GM12878 (cell line): ENCODE results near the gene CAST. TPM values are rescaled to one million over a fixed set of nuclear protein-coding genes. Genes with fewer than 3 reads are reported as not detected.
A peak's percentile ranks its signal among the peaks of the same experiment; 100 is the strongest.

Experiments used
- ATAC-seq: fragments of 200-7000 bp; cut with Tn5 transposase; 3 replicates; pipeline ENCODE4 v1.9.1; 2020; ENCODE audit warnings: mild to moderate bottlenecking, moderate library complexity
- BruUV-seq: library from RNA; stranded (reverse); fragments of 400-500 nt; replicated peaks from 2 replicates; lab custom pipeline; 2021; lab: Mats Ljungman, UMichigan
- CTCF ChIA-PET: fragments of 300-600 bp; sonication (Branson Sonifier 250); formaldehyde crosslinking; extraction: SDS; loops from one replicate; lab custom pipeline; 2021; ENCODE audit warnings: inconsistent platforms; lab: Yijun Ruan, JAX
- POLR2A ChIA-PET: fragments of 350-600 bp; formaldehyde crosslinking; extraction: SDS; loops from one replicate; lab custom pipeline; 2021; ENCODE audit warnings: inconsistent platforms; lab: Charles Lee
- RAD21 ChIA-PET: fragments of 300-600 bp; sonication (Branson Sonifier 250); formaldehyde crosslinking; loops from one replicate; lab custom pipeline; 2023; ENCODE audit warnings: antibody characterized with exemption; ENCODE audit not compliant: unreplicated experiment; lab: Charles Lee
- SMC1A ChIA-PET: fragments of 300-600 bp; sonication (Branson Sonifier 250); formaldehyde crosslinking; loops from one replicate; lab custom pipeline; 2023; ENCODE audit not compliant: unreplicated experiment, uncharacterized antibody; lab: Charles Lee
- DNase-seq: peaks from one replicate; pipeline ENCODE4 v3.0.0-alpha.2; 2011; ENCODE audit warnings: low read depth, low spot score
- FAIRE-seq: peaks from 3 replicates; lab custom pipeline; 2011; peaks lifted over from hg19 to GRCh38; lab: Jason Lieb, UNC
- H2AFZ ChIP-seq: 2 replicates; pipeline ENCODE4 v1.6.0; 2011; ENCODE audit warnings: low read depth, low read length, control low read depth; ENCODE audit not compliant: control insufficient read depth
- H3K27ac ChIP-seq: 2 replicates; pipeline ENCODE4 v1.5.1; 2011; ENCODE audit warnings: control low read depth; ENCODE audit not compliant: control insufficient read depth, insufficient read depth
- H3K27me3 ChIP-seq, 2 experiments: replicated peaks in 1 of 2; 2 replicates each; pipeline versions ENCODE4 v1.6.0 to v1.6.1; 2011; ENCODE audit warnings: low read length in 1 of 2; ENCODE audit not compliant: control insufficient read depth in 2 of 2, insufficient read depth in 2 of 2
- H3K36me3 ChIP-seq, 2 experiments: 2 replicates each; pipeline ENCODE4 v1.5.1; 2011; ENCODE audit warnings: low read length in 1 of 2; ENCODE audit not compliant: control insufficient read depth in 2 of 2, insufficient read depth in 2 of 2
- H3K4me1 ChIP-seq: 2 replicates; pipeline ENCODE4 v1.6.1; 2011; ENCODE audit warnings: mild to moderate bottlenecking, low read length, moderate library complexity, mixed read lengths; ENCODE audit not compliant: control insufficient read depth, insufficient read depth
- H3K4me2 ChIP-seq: 2 replicates; pipeline ENCODE4 v1.6.0; 2011; ENCODE audit warnings: control low read depth; ENCODE audit not compliant: control insufficient read depth, insufficient read depth
- H3K4me3 ChIP-seq: fragments of 200-600 bp; sonication (generic); 2 replicates; pipeline ENCODE4 v1.5.1; 2016
- H3K79me2 ChIP-seq: 2 replicates; pipeline ENCODE4 v1.6.0; 2011; ENCODE audit warnings: low read length; ENCODE audit not compliant: control insufficient read depth, insufficient read depth
- H3K9ac ChIP-seq: 2 replicates; pipeline ENCODE4 v1.8.0; 2011; ENCODE audit warnings: low read length, control low read depth, mixed read lengths; ENCODE audit not compliant: control insufficient read depth, insufficient read depth
- H3K9me3 ChIP-seq: replicated peaks from 3 replicates; pipeline ENCODE4 v1.5.1; 2011; ENCODE audit warnings: mild to moderate bottlenecking, low read length; ENCODE audit not compliant: control insufficient read depth, insufficient read depth
- H4K20me1 ChIP-seq: 2 replicates; pipeline ENCODE4 v1.6.0; 2011; ENCODE audit not compliant: control insufficient read depth, insufficient read depth
- EP300 ChIP-seq, 2 experiments: fragments of 150-350 bp in 1 of 2; IDR thresholded peaks; 2 replicates each; pipeline ENCODE4 v1.6.1; 2011 to 2012; ENCODE audit warnings: low read depth in 2 of 2, low read length in 2 of 2, borderline replicate concordance in 1 of 2, improper control_type of control experiment in 1 of 2, inconsistent platforms in 1 of 2; ENCODE audit not compliant: control insufficient read depth in 1 of 2
- GABPA ChIP-seq: IDR thresholded peaks from 2 replicates; pipeline ENCODE4 v1.6.1; 2014; ENCODE audit warnings: antibody characterized with exemption, low read depth, mild to moderate bottlenecking, inconsistent platforms
- GATAD2B ChIP-seq: fragments of 450-650 bp; conservative IDR thresholded peaks from 2 replicates; pipeline ENCODE4 v1.6.1; 2017; ENCODE audit warnings: low read depth, mild to moderate bottlenecking, moderate library complexity
- JUNB ChIP-seq: IDR thresholded peaks from 2 replicates; pipeline ENCODE4 v1.6.1; 2016; ENCODE audit warnings: antibody characterized with exemption, mild to moderate bottlenecking
- LARP7 ChIP-seq: fragments of 450-650 bp; IDR thresholded peaks from 2 replicates; pipeline ENCODE4 v1.6.1; 2017; ENCODE audit warnings: mild to moderate bottlenecking
- RUNX3 ChIP-seq: IDR thresholded peaks from 2 replicates; pipeline ENCODE4 v1.6.1; 2012; ENCODE audit warnings: low read length, inconsistent platforms
- SPI1 ChIP-seq: IDR thresholded peaks from 2 replicates; pipeline ENCODE4 v1.6.1; 2011; ENCODE audit warnings: low read depth, mild to moderate bottlenecking, low read length, moderate library complexity, borderline replicate concordance; ENCODE audit not compliant: insufficient read depth
- SUPT20H ChIP-seq: IDR thresholded peaks from 2 replicates; pipeline ENCODE4 v1.6.1; 2011; ENCODE audit warnings: low read depth, mild to moderate bottlenecking, low read length, moderate library complexity, borderline replicate concordance; ENCODE audit not compliant: control insufficient read depth
- SUZ12 ChIP-seq: fragments of 200-600 bp; sonication (generic); IDR thresholded peaks from one replicate; pipeline ENCODE4 v1.6.1; 2018; ENCODE audit warnings: antibody characterized with exemption, mild to moderate bottlenecking; ENCODE audit not compliant: unreplicated experiment
- YY1 ChIP-seq: IDR thresholded peaks from 2 replicates; pipeline ENCODE4 v1.6.1; 2011; ENCODE audit warnings: low read depth, mild to moderate bottlenecking, low read length
- in situ Hi-C: fragments of 300-500 bp; cut with MboI; formaldehyde crosslinking; loops from 9 replicates; pipeline ENCODE4 v1.14.3; 2018; ENCODE audit warnings: mixed read lengths
- intact Hi-C: fragments of 100-400 bp; cut with micrococcal nuclease; formaldehyde crosslinking; loops from one replicate; pipeline ENCODE4 v1.14.2; 2022; ENCODE audit not compliant: unreplicated experiment
- polyA plus RNA-seq, 11 experiments: library from polyadenylated mRNA; depleted of rRNA in 4 of 11; unstranded in 6 of 11; stranded (reverse) in 5 of 11; fragments of >200 nt; fragmentation: Nextera tagmentation in 4 of 11; fragmentation: Illumina TruSeq in 1 of 11; extraction: Ambion mirVana in 4 of 11; extraction: Trizol in 1 of 11; gene quantifications; 1 replicate in 1 of 11; 2 replicates in 10 of 11; pipeline versions ENCODE4 v1.2.1 to v1.2.3, GENCODE V29; 2011 to 2016; ENCODE audit warnings: inconsistent platforms in 2 of 11, missing spikeins in 2 of 11, low read depth in 1 of 11
- total RNA-seq, 4 experiments: library from RNA; depleted of rRNA in 3 of 4; stranded (reverse); fragments of >200 nt in 3 of 4; fragmentation: Illumina TruSeq in 1 of 4; extraction: Trizol in 1 of 4; gene quantifications; 2 replicates each; pipeline versions ENCODE4 v1.2.1 to v1.2.3, GENCODE V29; 2013 to 2021
- TF ChIP-seq, protein P1 (sequence below), 3 experiments: IDR thresholded peaks in 2 of 3; conservative IDR thresholded peaks in 1 of 3; 2 replicates each; pipeline ENCODE4 v1.5.1; 2011; ENCODE audit warnings: low read depth in 3 of 3, low read length in 3 of 3, mild to moderate bottlenecking in 3 of 3, control low read depth in 2 of 3, moderate library complexity in 2 of 3, inconsistent platforms in 1 of 3, mixed read lengths in 1 of 3; ENCODE audit not compliant: control insufficient read depth in 2 of 3, insufficient read depth in 1 of 3; ENCODE audit errors: extremely low read depth in 1 of 3
- TF ChIP-seq, protein P2 (sequence below): IDR thresholded peaks from 2 replicates; pipeline ENCODE4 v1.6.1; 2012; ENCODE audit warnings: low read depth, low read length, improper control_type of control experiment

Gene CAST
- total and polyA plus RNA-seq, 10 of the 15 experiments (the other 5 are each of a cell fraction or from before 2014, with no cell fraction given), result 31.7 to 140 (median 68.5) TPM

DNA sequence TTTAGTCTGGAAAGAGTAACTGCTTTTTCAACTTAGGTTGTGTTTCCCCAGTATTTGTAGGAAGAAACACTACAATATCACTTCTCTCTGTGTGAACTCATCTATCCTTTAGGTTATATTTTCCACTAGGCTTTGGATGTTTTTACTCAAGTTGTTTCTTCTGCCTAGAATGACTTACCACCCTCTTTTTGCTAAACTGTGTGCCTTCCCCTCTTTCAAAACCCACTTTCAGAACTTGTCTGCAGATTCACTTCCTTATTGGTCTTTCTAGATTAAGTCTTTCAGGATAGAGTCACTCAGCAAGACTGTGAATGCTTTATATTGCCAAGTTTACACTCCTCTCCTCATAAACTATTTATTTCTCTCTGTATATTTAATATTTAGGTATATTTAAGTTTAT is 14.2 kb upstream of the CAST start:
- no peaks in the 10 kb centered on the region for H4K20me1 ChIP-seq
- H3K4me3 ChIP-seq, result no peak overlapping the region
- TF ChIP-seq, protein P1, sequence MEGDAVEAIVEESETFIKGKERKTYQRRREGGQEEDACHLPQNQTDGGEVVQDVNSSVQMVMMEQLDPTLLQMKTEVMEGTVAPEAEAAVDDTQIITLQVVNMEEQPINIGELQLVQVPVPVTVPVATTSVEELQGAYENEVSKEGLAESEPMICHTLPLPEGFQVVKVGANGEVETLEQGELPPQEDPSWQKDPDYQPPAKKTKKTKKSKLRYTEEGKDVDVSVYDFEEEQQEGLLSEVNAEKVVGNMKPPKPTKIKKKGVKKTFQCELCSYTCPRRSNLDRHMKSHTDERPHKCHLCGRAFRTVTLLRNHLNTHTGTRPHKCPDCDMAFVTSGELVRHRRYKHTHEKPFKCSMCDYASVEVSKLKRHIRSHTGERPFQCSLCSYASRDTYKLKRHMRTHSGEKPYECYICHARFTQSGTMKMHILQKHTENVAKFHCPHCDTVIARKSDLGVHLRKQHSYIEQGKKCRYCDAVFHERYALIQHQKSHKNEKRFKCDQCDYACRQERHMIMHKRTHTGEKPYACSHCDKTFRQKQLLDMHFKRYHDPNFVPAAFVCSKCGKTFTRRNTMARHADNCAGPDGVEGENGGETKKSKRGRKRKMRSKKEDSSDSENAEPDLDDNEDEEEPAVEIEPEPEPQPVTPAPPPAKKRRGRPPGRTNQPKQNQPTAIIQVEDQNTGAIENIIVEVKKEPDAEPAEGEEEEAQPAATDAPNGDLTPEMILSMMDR (IDR thresholded peaks at IDR 0.05 in 2 of 3, conservative IDR thresholded peaks at IDR 0.05 in 1 of 3; ENCODE audit: control insufficient read depth in 2 of 3, extremely low read depth in 1 of 3, insufficient read depth in 1 of 3, low read depth in 3 of 3, low read length in 3 of 3), result no peak
- TF ChIP-seq SUPT20H (no peak), RUNX3 (0 out of 2 replicates have a peak, but pooled peaks have one; percentile 6), JUNB (peak; percentile 15; the same call in 1 of the 2 replicates), SPI1 (peak; percentile 72), EP300 (IDR thresholded peaks at IDR 0.05; ENCODE audit: borderline replicate concordance in 1 of 2, control insufficient read depth in 1 of 2, low read depth in 2 of 2, low read length in 2 of 2) (no peak), GABPA (no peak), YY1 (no peak), GATAD2B (no peak), SUZ12 (no peak), LARP7 (no peak)
- TF ChIP-seq, protein P2, sequence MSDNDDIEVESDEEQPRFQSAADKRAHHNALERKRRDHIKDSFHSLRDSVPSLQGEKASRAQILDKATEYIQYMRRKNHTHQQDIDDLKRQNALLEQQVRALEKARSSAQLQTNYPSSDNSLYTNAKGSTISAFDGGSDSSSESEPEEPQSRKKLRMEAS, result no peak
- in situ Hi-C loops, result no loop called here
- POLR2A ChIA-PET, result no interaction called here
- no peak overlapping the region for H2AFZ ChIP-seq
- H3K36me3 ChIP-seq, result no peaks in the 10 kb centered on the region
- H3K27me3 ChIP-seq, result 0 out of 4 replicates have a peak, but pooled peaks cover 0 to 2% of the 10 kb centered on the region in 2 experiments
- no peak overlapping the region for H3K4me2 ChIP-seq
- no peaks in the 10 kb centered on the region for H3K9me3 ChIP-seq
- FAIRE-seq (peak; percentile 81), ATAC-seq (peak; percentile 87), DNase-seq (no peak)
- intact Hi-C loops, result no loop called here
- BruUV-seq, result no TSS peak
- RAD21 ChIA-PET, result no interaction called here
- CTCF ChIA-PET, result interaction anchor here (0.7 to 1.7 kb wide), 2 partner anchors 12 to 56 kb away, joined by 3 read pairs; no protein-coding TSS in a partner anchor
- H3K4me1 ChIP-seq, result peaks cover 3% of the 10 kb centered on the region; the same call in 1 of the 2 replicates
- SMC1A ChIA-PET, result interaction anchor here (0.6 to 1.1 kb wide), 2 partner anchors 40 to 975 kb away, joined by 3 to 5 read pairs; no protein-coding TSS in a partner anchor
- H3K9ac ChIP-seq, result no peak overlapping the region
- H3K27ac ChIP-seq, result no peak overlapping the region
- no peaks in the 10 kb centered on the region for H3K79me2 ChIP-seq
